ENCODE measurements around the gene TEX53. TPM values are rescaled to one million over a fixed set of nuclear protein-coding genes. Genes with fewer than 3 reads are reported as not detected.

TEX53 gene
- total RNA-seq, 8 experiments from 2014 or later, result not detected

DNA sequence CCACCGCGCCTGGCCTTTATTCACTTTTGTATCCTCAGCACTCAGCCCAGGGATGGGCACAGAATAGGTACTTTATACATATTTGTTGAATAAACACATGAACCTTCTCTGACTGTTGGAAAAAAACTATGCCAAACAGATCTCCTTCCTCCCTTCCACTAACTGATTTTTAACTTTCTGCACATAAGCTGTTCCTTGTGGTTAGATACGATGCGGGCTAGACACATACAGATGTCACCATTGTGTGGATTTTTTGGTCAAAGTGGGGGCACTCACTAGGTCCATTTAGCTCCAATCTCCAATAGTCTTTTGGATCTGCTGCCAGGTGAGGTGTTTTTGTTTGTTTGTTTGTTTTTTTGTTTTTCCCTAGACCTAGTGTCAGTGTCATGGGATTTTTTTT, 19.3 kb upstream of the TEX53 start:
- peaks cover 10 to 18% of the 10 kb centered on the region in 2 donors for H3K4me1 ChIP-seq (replicated peaks in 1 of 2)
- H3K27ac ChIP-seq, result no peak overlapping the region
- 54 to 100% (median 98%) methylated on average over 2 to 4 of the region's 4 CpGs; no CpG with 5 or more reads in 4 of the 10 experiments for WGBS, 10 experiments
- in situ Hi-C loops (cut with MboI; ENCODE audit: low pct_unique_long_range_greater_than_20kb in 2 of 9, low sequenced_read_pairs in 9 of 9, unreplicated experiment in 9 of 9), result loop anchor here in 2 of 9 experiments (25.0 kb wide), 2 partner anchors 235 to 335 kb away; no protein-coding TSS in a partner anchor
- H3K4me3 ChIP-seq, result no peak overlapping the region
- ATAC-seq (replicated peaks in 6 of 8), result no peak

- Histone ChIP-seq H3K4me1 (replicated peaks in 1 of 2) (peaks cover 0 to 9% of the 10 kb centered on the region in 2 donors), H3K27ac (no peak overlapping the region), H3K4me3 (no peak overlapping the region)
- in situ Hi-C loops (cut with MboI; ENCODE audit: low pct_unique_long_range_greater_than_20kb in 2 of 9, low sequenced_read_pairs in 9 of 9, unreplicated experiment in 9 of 9), result loop anchor here in 8 of 9 experiments (25.0 kb wide), 5 partner anchors 237 to 862 kb away; no protein-coding TSS in a partner anchor
- no peak for ATAC-seq (replicated peaks in 6 of 8)
- WGBS, 10 experiments, result 18 to 100% (median 69%) methylated on average over 1 to 3 of the region's 3 CpGs; no CpG with 5 or more reads in 2 of the 10 experiments
These were observed 17.4 kb upstream of the TEX53 start for GRCh38 chr9:114674798-114675540.

- Histone ChIP-seq H3K4me3 (no peak overlapping the region), H3K4me1 (replicated peaks in 1 of 2) (peaks cover 0 to 9% of the 10 kb centered on the region in 2 donors), H3K27ac (no peak overlapping the region)
- WGBS, 10 experiments, result 100% methylated on average over 2 of the region's 2 CpGs; no CpG with 5 or more reads in 9 of the 10 experiments
- no peak for ATAC-seq (replicated peaks in 6 of 8)
- in situ Hi-C loops (cut with MboI; ENCODE audit: low pct_unique_long_range_greater_than_20kb in 2 of 9, low sequenced_read_pairs in 9 of 9, unreplicated experiment in 9 of 9), result loop anchor here in 7 of 9 experiments (25.0 kb wide), 4 partner anchors 237 to 863 kb away; no protein-coding TSS in a partner anchor
These were observed 16.6 kb upstream of the TEX53 start for GRCh38 chr9:114674076-114674797.

- ATAC-seq (replicated peaks in 6 of 8), result no peak
- Histone ChIP-seq H3K4me1 (replicated peaks in 1 of 2) (no peaks in the 10 kb centered on the region), H3K27ac (no peak overlapping the region), H3K4me3 (no peak overlapping the region)
- in situ Hi-C loops (cut with MboI; ENCODE audit: low pct_unique_long_range_greater_than_20kb in 2 of 9, low sequenced_read_pairs in 9 of 9, unreplicated experiment in 9 of 9), result loop anchor here in 7 of 9 experiments (25.0 kb wide), 4 partner anchors 234 to 866 kb away; no protein-coding TSS in a partner anchor
- 0 to 36% (median 20%) methylated on average over 1 of the region's 1 CpG; no CpG with 5 or more reads in 4 of the 10 experiments for whole genome bisulfite sequencing, 10 experiments
These were observed 14.0 kb upstream of the TEX53 start for GRCh38 chr9:114671605-114672004.

GRCh38 chr9:114669961-114670360, 12.4 kb upstream of the TEX53 start:
- H3K4me1 ChIP-seq (replicated peaks in 1 of 2), result no peaks in the 10 kb centered on the region
- no peak for ATAC-seq (replicated peaks in 6 of 8)
- no peak overlapping the region for H3K4me3 ChIP-seq
- in situ Hi-C loops (cut with MboI; ENCODE audit: low pct_unique_long_range_greater_than_20kb in 2 of 9, low sequenced_read_pairs in 9 of 9, unreplicated experiment in 9 of 9), result loop anchor here in 8 of 9 experiments (10.0 to 25.0 kb wide), 5 partner anchors 233 to 867 kb away; no protein-coding TSS in a partner anchor
- no peak overlapping the region for H3K27ac ChIP-seq

DNA sequence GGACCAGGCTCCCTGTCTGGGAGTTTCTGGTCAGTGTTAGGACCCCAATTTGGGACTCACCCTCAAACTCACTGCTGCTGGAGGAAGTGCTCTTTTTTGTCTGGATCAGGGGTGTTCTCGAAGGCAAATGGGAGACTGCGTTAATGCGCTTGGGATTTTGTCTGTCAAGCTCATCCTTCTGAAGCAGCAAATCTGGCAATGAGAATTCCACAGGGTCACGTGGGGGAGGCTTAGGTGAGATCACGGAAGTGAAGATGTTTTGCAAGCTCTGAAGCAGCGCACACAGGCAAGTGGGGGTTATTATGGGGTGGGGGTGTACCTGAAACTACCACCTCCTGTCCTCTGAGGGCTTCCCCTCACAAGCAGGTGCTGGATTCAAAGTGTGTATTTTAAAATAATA, 10.5 kb upstream of the TEX53 start:
- 68 to 96% (median 91%) methylated on average over 3 to 6 of the region's 6 CpGs; no CpG with 5 or more reads in 5 of the 10 experiments for WGBS, 10 experiments
- Histone ChIP-seq H3K27ac (no peak overlapping the region), H3K4me1 (replicated peaks in 1 of 2) (no peaks in the 10 kb centered on the region), H3K4me3 (no peak overlapping the region)
- in situ Hi-C loops (cut with MboI; ENCODE audit: low pct_unique_long_range_greater_than_20kb in 2 of 9, low sequenced_read_pairs in 9 of 9, unreplicated experiment in 9 of 9), result loop anchor here in 8 of 9 experiments (10.0 to 25.0 kb wide), 5 partner anchors 231 to 869 kb away; no protein-coding TSS in a partner anchor
- ATAC-seq (replicated peaks in 6 of 8), result no peak

GRCh38 chr9:114666851-114667250, 9.2 kb upstream of the TEX53 start:
- WGBS, 10 experiments, result 0 to 82% (median 70%) methylated on average over 1 to 3 of the region's 4 CpGs; no CpG with 5 or more reads in 5 of the 10 experiments
- no peaks in the 10 kb centered on the region for H3K4me1 ChIP-seq (replicated peaks in 1 of 2)
- no peak for ATAC-seq (replicated peaks in 6 of 8)
- no peak overlapping the region for H3K27ac ChIP-seq
- no peak overlapping the region for H3K4me3 ChIP-seq
- in situ Hi-C loops (cut with MboI; ENCODE audit: low pct_unique_long_range_greater_than_20kb in 2 of 9, low sequenced_read_pairs in 9 of 9, unreplicated experiment in 9 of 9), result loop anchor here in 8 of 9 experiments (10.0 to 25.0 kb wide), 5 partner anchors 230 to 870 kb away; no protein-coding TSS in a partner anchor

- in situ Hi-C loops (cut with MboI; ENCODE audit: low pct_unique_long_range_greater_than_20kb in 2 of 9, low sequenced_read_pairs in 9 of 9, unreplicated experiment in 9 of 9), result loop anchor here in 8 of 9 experiments (10.0 to 25.0 kb wide), 5 partner anchors 229 to 871 kb away; no protein-coding TSS in a partner anchor
- no peaks in the 10 kb centered on the region for H3K4me1 ChIP-seq (replicated peaks in 1 of 2)
- ATAC-seq (replicated peaks in 6 of 8), result peak in 1 of 8 experiments; percentile 65
- 72 to 100% (median 95%) methylated on average over 2 to 5 of the region's 5 CpGs; no CpG with 5 or more reads in 5 of the 10 experiments for WGBS, 10 experiments
- no peak overlapping the region for H3K27ac ChIP-seq
- H3K4me3 ChIP-seq, result no peak overlapping the region
These were observed 8.8 kb upstream of the TEX53 start for GRCh38 chr9:114666401-114666800.

DNA sequence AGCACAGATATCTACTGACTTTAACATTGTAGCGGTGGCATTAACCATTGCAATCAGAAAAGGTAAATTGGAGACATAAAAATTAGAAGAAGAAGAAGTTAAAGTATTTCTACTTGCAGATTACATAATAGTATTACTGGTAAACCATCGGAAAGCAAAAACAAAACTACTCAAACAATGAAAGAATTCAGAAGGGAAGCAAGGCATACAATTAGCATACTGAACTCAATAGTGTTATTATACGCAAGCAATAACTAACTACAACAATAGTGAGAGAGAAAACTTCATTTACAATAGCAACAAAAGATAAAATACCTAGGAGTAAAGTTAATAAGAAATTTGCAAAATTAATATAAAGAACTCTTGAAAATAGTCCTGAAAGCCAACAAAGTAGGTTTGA, 6.6 kb upstream of the TEX53 start:
- Histone ChIP-seq H3K27ac (no peak overlapping the region), H3K4me3 (no peak overlapping the region), H3K4me1 (replicated peaks in 1 of 2) (no peaks in the 10 kb centered on the region)
- in situ Hi-C loops (cut with MboI; ENCODE audit: low pct_unique_long_range_greater_than_20kb in 2 of 9, low sequenced_read_pairs in 9 of 9, unreplicated experiment in 9 of 9), result loop anchor here in 8 of 9 experiments (10.0 to 25.0 kb wide), 5 partner anchors 227 to 873 kb away; no protein-coding TSS in a partner anchor
- WGBS, 10 experiments, result 67 to 100% (median 84%) methylated on average over 2 to 3 of the region's 3 CpGs
- ATAC-seq (replicated peaks in 6 of 8), result no peak

DNA sequence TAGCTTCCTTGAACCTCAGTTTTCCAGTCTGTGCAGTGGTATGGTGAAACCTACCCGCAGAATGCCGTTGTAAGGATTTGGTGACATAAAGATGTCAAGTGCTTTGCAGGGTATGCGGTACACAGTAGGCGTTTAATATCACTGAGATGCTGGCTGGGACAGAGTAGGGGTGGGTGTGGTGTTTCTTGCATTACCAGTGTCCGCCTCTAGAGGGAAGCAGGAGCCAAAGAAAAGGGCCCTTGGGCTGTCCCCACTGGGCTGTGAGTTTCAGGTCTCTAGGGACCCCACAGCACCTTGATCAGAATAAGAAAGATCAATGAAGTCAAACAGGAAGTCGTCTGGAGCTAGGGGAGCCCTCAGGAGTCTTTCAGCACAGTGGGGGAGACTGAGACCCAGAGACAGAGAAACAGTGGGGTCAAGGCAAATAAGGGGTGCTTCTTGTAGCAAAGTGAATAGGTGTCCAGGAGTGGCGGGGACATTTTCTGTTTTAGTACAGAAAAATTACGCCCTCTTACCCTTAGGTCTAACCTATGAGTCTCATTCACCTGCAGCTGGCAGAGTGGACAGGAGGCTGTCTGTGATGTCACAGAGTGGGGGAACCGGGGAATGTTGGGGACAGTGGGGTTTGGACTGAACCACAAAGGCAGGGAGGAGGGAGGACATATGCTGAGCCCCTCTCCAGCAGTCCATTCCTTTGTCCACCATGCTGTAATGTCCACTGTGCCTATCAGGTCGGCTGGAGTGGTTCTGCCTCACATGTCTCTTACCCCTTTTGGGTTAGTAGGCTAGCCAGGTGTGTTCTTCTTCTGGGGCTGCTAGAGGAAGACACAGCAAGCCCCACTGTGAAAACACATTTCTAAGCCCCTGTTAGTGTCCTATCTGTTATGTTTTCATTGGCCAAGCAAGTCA, 4.7 kb upstream of the TEX53 start:
- H3K4me3 ChIP-seq, result no peak overlapping the region
- in situ Hi-C loops (cut with MboI; ENCODE audit: low pct_unique_long_range_greater_than_20kb in 2 of 9, low sequenced_read_pairs in 9 of 9, unreplicated experiment in 9 of 9), result loop anchor here in 8 of 9 experiments (10.0 to 25.0 kb wide), 5 partner anchors 225 to 875 kb away; no protein-coding TSS in a partner anchor
- no peak overlapping the region for H3K27ac ChIP-seq
- ATAC-seq (replicated peaks in 6 of 8), result peak; percentile 73 to 94 (median 84)
- 0 to 38% (median 13%) methylated on average over 3 to 7 of the region's 10 CpGs; no CpG with 5 or more reads in 3 of the 10 experiments for WGBS, 10 experiments
- no peaks in the 10 kb centered on the region for H3K4me1 ChIP-seq (replicated peaks in 1 of 2)

- WGBS, 10 experiments, result 40 to 100% (median 83%) methylated on average over 1 to 9 of the region's 12 CpGs; no CpG with 5 or more reads in 3 of the 10 experiments
- in situ Hi-C loops (cut with MboI; ENCODE audit: low pct_unique_long_range_greater_than_20kb in 2 of 9, low sequenced_read_pairs in 9 of 9, unreplicated experiment in 9 of 9), result loop anchor here in 7 of 9 experiments (25.0 kb wide), 4 partner anchors 219 to 881 kb away; no protein-coding TSS in a partner anchor
- Histone ChIP-seq H3K4me1 (replicated peaks in 1 of 2) (no peaks in the 10 kb centered on the region), H3K27ac (no peak overlapping the region), H3K4me3 (no peak overlapping the region)
- ATAC-seq (replicated peaks in 6 of 8), result no peak
These were observed 1.3 kb downstream of the TEX53 start for GRCh38 chr9:114656301-114656700.

- Histone ChIP-seq H3K4me1 (replicated peaks in 1 of 2) (no peaks in the 10 kb centered on the region), H3K4me3 (no peak overlapping the region), H3K27ac (no peak overlapping the region)
- in situ Hi-C loops (cut with MboI; ENCODE audit: low pct_unique_long_range_greater_than_20kb in 2 of 9, low sequenced_read_pairs in 9 of 9, unreplicated experiment in 9 of 9), result loop anchor here in 7 of 9 experiments (25.0 kb wide), 4 partner anchors 218 to 882 kb away; no protein-coding TSS in a partner anchor
- WGBS, 10 experiments, result 7 to 87% (median 60%) methylated on average over 1 to 8 of the region's 8 CpGs; no CpG with 5 or more reads in 1 of the 10 experiments
- peak in 3 of 8 experiments; percentile 72 to 81 (median 74) for ATAC-seq (replicated peaks in 6 of 8)
These were observed 1.9 kb downstream of the TEX53 start for GRCh38 chr9:114655689-114656088.
